GM18868 (cell line): ENCODE results near the gene CACNA1F.
A peak's percentile ranks its signal among the peaks of the same experiment; 100 is the strongest.

ENCODE experiments used
- ATAC-seq: cut with Tn5 transposase; IDR thresholded peaks from one replicate; pipeline ENCODE4 v1.9.1; 2021; ENCODE audit warnings: mild to moderate bottlenecking, moderate library complexity; ENCODE audit not compliant: unreplicated experiment

Gene CACNA1F

GRCh38 chrX:49199906-49200771, 33.0 kb downstream of the CACNA1F start, which contains the start of gene SYP:
Gene SYP (minus strand): TSS chrX:49200193. CDS start chrX:49200186, 7 bp downstream.
- ATAC-seq, result peak; percentile 92

GRCh38 chrX:49199315-49199595, 33.9 kb downstream of the CACNA1F start:
- ATAC-seq, result no peak

GRCh38 chrX:49198540-49199314, 34.4 kb downstream of the CACNA1F start:
- no peak for ATAC-seq

- ATAC-seq, result no peak
Observed at GRCh38 chrX:49197543-49198087, 35.5 kb downstream of the CACNA1F start.

- no peak for ATAC-seq
Observed at GRCh38 chrX:49193542-49193964, 39.6 kb downstream of the CACNA1F start.

- ATAC-seq, result no peak
Observed at GRCh38 chrX:49192722-49193328, 40.3 kb downstream of the CACNA1F start.

GRCh38 chrX:49191574-49192011, 41.5 kb downstream of the CACNA1F start:
- ATAC-seq, result peak; percentile 8

- peak; percentile 88 for ATAC-seq
Observed at GRCh38 chrX:49190821-49191573, 42.1 kb downstream of the CACNA1F start.

GRCh38 chrX:49189606-49190005, 43.5 kb downstream of the CACNA1F start:
- no peak for ATAC-seq

GRCh38 chrX:49188468-49189076, 44.6 kb downstream of the CACNA1F start:
- ATAC-seq, result no peak

GRCh38 chrX:49187526-49187925, 45.6 kb downstream of the CACNA1F start:
- ATAC-seq, result no peak

GRCh38 chrX:49187028-49187394, 46.1 kb downstream of the CACNA1F start:
- no peak for ATAC-seq

GRCh38 chrX:49186125-49187027, 46.8 kb downstream of the CACNA1F start, which contains the start of gene PRICKLE3:
Gene PRICKLE3 (minus strand): TSS chrX:49186373. CDS start chrX:49186297, 76 bp downstream.
- no peak for ATAC-seq

- ATAC-seq, result peak; percentile 63
Observed at GRCh38 chrX:49184294-49185281, 48.6 kb downstream of the CACNA1F start.

- no peak for ATAC-seq
Observed at GRCh38 chrX:49183701-49184281, 49.3 kb downstream of the CACNA1F start.

- ATAC-seq, result no peak
Observed at GRCh38 chrX:49179358-49179757, 53.8 kb downstream of the CACNA1F start.

GRCh38 chrX:49178537-49178936, 54.6 kb downstream of the CACNA1F start:
- no peak for ATAC-seq
